MM.1S (cell line): Measurements from ENCODE around the gene SGMS1.

Experiments
- DNase-seq: peaks from one replicate; pipeline ENCODE4 v3.0.0-alpha.2; 2015
- H2AFZ ChIP-seq: fragments of 300-600 bp; sonication (generic); 2 replicates; pipeline ENCODE4 v1.6.0; 2016; ENCODE audit warnings: antibody characterized with exemption, low read length
- H3F3A ChIP-seq: fragments of 300-600 bp; sonication (generic); 2 replicates; pipeline ENCODE4 v1.6.1; 2016; ENCODE audit warnings: mild to moderate bottlenecking, antibody characterized with exemption, low read length, moderate library complexity, mixed read lengths; ENCODE audit not compliant: insufficient read depth
- H3K27ac ChIP-seq: fragments of 300-600 bp; sonication (generic); 2 replicates; pipeline ENCODE4 v1.5.1; 2016; ENCODE audit warnings: mild to moderate bottlenecking, low read length
- H3K27me3 ChIP-seq: fragments of 300-600 bp; sonication (generic); replicated peaks from 2 replicates; pipeline ENCODE4 v1.6.0; 2016; ENCODE audit warnings: low read length; ENCODE audit not compliant: insufficient read depth
- H3K36me3 ChIP-seq: fragments of 300-600 bp; sonication (generic); replicated peaks from 2 replicates; pipeline ENCODE4 v1.6.1; 2016; ENCODE audit warnings: mild to moderate bottlenecking, low read length, mixed read lengths; ENCODE audit not compliant: insufficient read depth
- H3K4me1 ChIP-seq: fragments of 300-600 bp; sonication (generic); 2 replicates; pipeline ENCODE4 v1.6.1; 2016; ENCODE audit warnings: low read length, mixed read lengths
- H3K4me2 ChIP-seq: fragments of 300-600 bp; sonication (generic); 2 replicates; pipeline ENCODE4 v1.6.0; 2016; ENCODE audit warnings: low read depth, low read length
- H3K4me3 ChIP-seq: fragments of 300-600 bp; sonication (generic); 2 replicates; pipeline ENCODE4 v1.5.1; 2016; ENCODE audit warnings: low read length, mixed read lengths
- H3K79me2 ChIP-seq: fragments of 300-600 bp; sonication (generic); 2 replicates; pipeline ENCODE4 v1.6.1; 2016; ENCODE audit warnings: mixed run types, low read length, mixed read lengths
- H3K9ac ChIP-seq: fragments of 300-600 bp; sonication (generic); 2 replicates; pipeline ENCODE4 v1.6.1; 2016; ENCODE audit warnings: low read length, mixed read lengths
- H3K9me2 ChIP-seq: fragments of 300-600 bp; sonication (generic); replicated peaks from 2 replicates; pipeline ENCODE4 v1.6.1; 2016; ENCODE audit warnings: mild to moderate bottlenecking, low read length, mixed read lengths; ENCODE audit not compliant: insufficient read depth
- H3K9me3 ChIP-seq: fragments of 300-600 bp; sonication (generic); replicated peaks from 2 replicates; pipeline ENCODE4 v1.6.1; 2016; ENCODE audit warnings: mild to moderate bottlenecking, low read length, mixed read lengths; ENCODE audit not compliant: insufficient read depth
- H4K20me1 ChIP-seq: fragments of 300-600 bp; sonication (generic); 2 replicates; pipeline ENCODE4 v1.6.1; 2016; ENCODE audit warnings: mild to moderate bottlenecking, low read length, moderate library complexity, mixed read lengths; ENCODE audit not compliant: insufficient read depth
- EZH2 ChIP-seq: fragments of 300-600 bp; sonication (generic); optimal IDR thresholded peaks from 2 replicates; pipeline ENCODE3; 2017; ENCODE audit warnings: low read depth, mild to moderate bottlenecking, antibody characterized with exemption, low read length, mixed read lengths
- EZH2phosphoT487 ChIP-seq: fragments of 300-600 bp; sonication (generic); IDR thresholded peaks from 2 replicates; pipeline ENCODE4 v1.6.1; 2018; ENCODE audit warnings: antibody characterized with exemption, low read length
- TF ChIP-seq, protein P1 (sequence below): fragments of 300-600 bp; sonication (generic); IDR thresholded peaks from 2 replicates; pipeline ENCODE4 v1.5.1; 2016; ENCODE audit warnings: antibody characterized with exemption, low read length, mixed read lengths

The SGMS1 gene

DNA sequence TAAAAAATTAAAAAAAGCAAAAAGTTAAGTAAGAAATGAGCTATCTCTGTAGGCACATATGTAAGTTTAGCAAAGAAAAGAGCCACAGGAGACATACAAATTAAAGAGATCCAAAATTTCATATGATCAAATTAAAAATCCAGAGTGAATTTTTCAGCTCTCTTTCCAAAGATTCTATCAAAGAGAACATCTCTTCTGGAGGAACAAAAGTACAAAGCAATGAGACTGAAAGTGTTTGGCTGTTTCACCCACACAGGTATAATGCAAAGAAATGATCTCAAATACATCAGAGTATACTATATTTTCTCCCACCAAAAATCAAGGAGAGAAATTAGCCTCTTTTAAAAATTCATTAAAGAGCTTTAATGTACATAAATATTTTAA, 297.6 kb downstream of the SGMS1 start:
- Histone ChIP-seq H3K4me3 (no peak overlapping the region), H4K20me1 (no peaks in the 10 kb centered on the region), H3K27me3 (no peaks in the 10 kb centered on the region), H2AFZ (no peak overlapping the region), H3K9me3 (no peaks in the 10 kb centered on the region), H3K27ac (no peak overlapping the region), H3K4me2 (no peak overlapping the region), H3K36me3 (no peaks in the 10 kb centered on the region), H3K9me2 (no peaks in the 10 kb centered on the region), H3K4me1 (peaks cover 46% of the 10 kb centered on the region), H3K79me2 (no peaks in the 10 kb centered on the region), H3F3A (no peaks in the 10 kb centered on the region), H3K9ac (no peak overlapping the region)
- no peak for DNase-seq
- TF ChIP-seq EZH2 (no peak), EZH2phosphoT487 (no peak)
- TF ChIP-seq, protein P1, sequence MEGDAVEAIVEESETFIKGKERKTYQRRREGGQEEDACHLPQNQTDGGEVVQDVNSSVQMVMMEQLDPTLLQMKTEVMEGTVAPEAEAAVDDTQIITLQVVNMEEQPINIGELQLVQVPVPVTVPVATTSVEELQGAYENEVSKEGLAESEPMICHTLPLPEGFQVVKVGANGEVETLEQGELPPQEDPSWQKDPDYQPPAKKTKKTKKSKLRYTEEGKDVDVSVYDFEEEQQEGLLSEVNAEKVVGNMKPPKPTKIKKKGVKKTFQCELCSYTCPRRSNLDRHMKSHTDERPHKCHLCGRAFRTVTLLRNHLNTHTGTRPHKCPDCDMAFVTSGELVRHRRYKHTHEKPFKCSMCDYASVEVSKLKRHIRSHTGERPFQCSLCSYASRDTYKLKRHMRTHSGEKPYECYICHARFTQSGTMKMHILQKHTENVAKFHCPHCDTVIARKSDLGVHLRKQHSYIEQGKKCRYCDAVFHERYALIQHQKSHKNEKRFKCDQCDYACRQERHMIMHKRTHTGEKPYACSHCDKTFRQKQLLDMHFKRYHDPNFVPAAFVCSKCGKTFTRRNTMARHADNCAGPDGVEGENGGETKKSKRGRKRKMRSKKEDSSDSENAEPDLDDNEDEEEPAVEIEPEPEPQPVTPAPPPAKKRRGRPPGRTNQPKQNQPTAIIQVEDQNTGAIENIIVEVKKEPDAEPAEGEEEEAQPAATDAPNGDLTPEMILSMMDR = no peak

GRCh38 chr10:50325449-50326171, 298.1 kb downstream of the SGMS1 start:
- peaks cover 46% of the 10 kb centered on the region for H3K4me1 ChIP-seq
- no peaks in the 10 kb centered on the region for H3F3A ChIP-seq
- no peak overlapping the region for H2AFZ ChIP-seq
- peak; percentile 75 for DNase-seq
- TF ChIP-seq EZH2 (no peak), EZH2phosphoT487 (no peak)
- TF ChIP-seq, protein P1 = no peak
- no peak overlapping the region for H3K4me3 ChIP-seq
- H3K27ac ChIP-seq = peak overlapping the region; percentile 48; the same call in 1 of the 2 replicates
- H3K9ac ChIP-seq = no peak overlapping the region
- no peaks in the 10 kb centered on the region for H3K9me2 ChIP-seq
- H3K4me2 ChIP-seq = peak overlapping the region; percentile 50
- H3K36me3 ChIP-seq = no peaks in the 10 kb centered on the region
- no peaks in the 10 kb centered on the region for H3K9me3 ChIP-seq
- no peaks in the 10 kb centered on the region for H3K79me2 ChIP-seq
- no peaks in the 10 kb centered on the region for H3K27me3 ChIP-seq
- no peaks in the 10 kb centered on the region for H4K20me1 ChIP-seq

GRCh38 chr10:50324680-50325393, 298.9 kb downstream of the SGMS1 start:
- Histone ChIP-seq H3K4me1 (peaks cover 46% of the 10 kb centered on the region), H2AFZ (no peak overlapping the region), H3K27me3 (no peaks in the 10 kb centered on the region), H3K9me3 (no peaks in the 10 kb centered on the region), H3K9ac (no peak overlapping the region), H3K79me2 (no peaks in the 10 kb centered on the region), H3F3A (no peaks in the 10 kb centered on the region), H4K20me1 (no peaks in the 10 kb centered on the region), H3K4me3 (no peak overlapping the region), H3K36me3 (no peaks in the 10 kb centered on the region), H3K27ac (peak overlapping the region; percentile 48; the same call in 1 of the 2 replicates), H3K4me2 (peak overlapping the region; percentile 50), H3K9me2 (no peaks in the 10 kb centered on the region)
- no peak for DNase-seq
- TF ChIP-seq, protein P1 = no peak
- TF ChIP-seq EZH2 = no peak
